ENCODE measurements around the gene PAK5. TPM values are rescaled to one million over a fixed set of nuclear protein-coding genes. Genes with fewer than 3 reads are reported as not detected.
A peak's percentile ranks its signal among the peaks of the same experiment; 100 is the strongest.

The PAK5 gene
- total RNA-seq, 2 donors from 2014 or later, result not detected

GRCh38 chr20:9632265-9632664 is 206.6 kb downstream of the PAK5 start:
- intact Hi-C loops (cut with DNase I), result no loop called here
- ATAC-seq (no peak), DNase-seq (no peak)

- DNase-seq (no peak), ATAC-seq (no peak)
- intact Hi-C loops (cut with DNase I), result no loop called here
Measured at GRCh38 chr20:9630554-9630953, 208.3 kb downstream of the PAK5 start.

- no peak for DNase-seq
- ATAC-seq, result no peak
- intact Hi-C loops (cut with DNase I), result loop anchor here in 1 of 2 donors (10.0 kb wide), 1 partner anchor 455 kb away; no protein-coding TSS in a partner anchor
Measured at GRCh38 chr20:9629831-9630230, 209.0 kb downstream of the PAK5 start.

- no peak for DNase-seq
- no peak for ATAC-seq
- intact Hi-C loops (cut with DNase I), result loop anchor here in 1 of 2 donors (10.0 kb wide), 1 partner anchor 456 kb away; no protein-coding TSS in a partner anchor
Measured at GRCh38 chr20:9628589-9628988, 210.3 kb downstream of the PAK5 start.

- intact Hi-C loops (cut with DNase I), result loop anchor here in 1 of 2 donors (10.0 kb wide), 1 partner anchor 457 kb away; no protein-coding TSS in a partner anchor
- ATAC-seq, result no peak
- no peak for DNase-seq
Measured at GRCh38 chr20:9628141-9628540, 210.7 kb downstream of the PAK5 start.

- intact Hi-C loops (cut with DNase I), result loop anchor here in 1 of 2 donors (10.0 kb wide), 1 partner anchor 458 kb away; no protein-coding TSS in a partner anchor
- ATAC-seq, result no peak
- DNase-seq, result no peak
Measured at GRCh38 chr20:9627219-9627618, 211.7 kb downstream of the PAK5 start.

GRCh38 chr20:9626357-9626756 is 212.5 kb downstream of the PAK5 start:
- no peak for ATAC-seq
- no peak for DNase-seq
- intact Hi-C loops (cut with DNase I), result loop anchor here in 1 of 2 donors (10.0 kb wide), 1 partner anchor 458 kb away; no protein-coding TSS in a partner anchor

- peak; percentile 58 to 61 for ATAC-seq
- intact Hi-C loops (cut with DNase I), result loop anchor here (1.0 to 10.0 kb wide), 3 partner anchors 295 to 1927 kb away; no protein-coding TSS in a partner anchor
- no peak for DNase-seq
Measured at GRCh38 chr20:9617940-9618339, 220.9 kb downstream of the PAK5 start.

- DNase-seq, result peak; percentile 68
- ATAC-seq, result peak; percentile 53 to 77
- intact Hi-C loops (cut with DNase I), result loop anchor here (1.0 to 10.0 kb wide), 3 partner anchors 296 to 1928 kb away; no protein-coding TSS in a partner anchor
Measured at GRCh38 chr20:9616833-9617461, 221.9 kb downstream of the PAK5 start.

GRCh38 chr20:9616455-9616805 is 222.4 kb downstream of the PAK5 start:
- intact Hi-C loops (cut with DNase I), result loop anchor here (10.0 kb wide), 2 partner anchors 298 to 1928 kb away; no protein-coding TSS in a partner anchor
- no peak for DNase-seq
- ATAC-seq, result no peak

- peak in 1 of 2 donors; percentile 19 for ATAC-seq
- DNase-seq, result no peak
- intact Hi-C loops (cut with DNase I), result loop anchor here (10.0 kb wide), 2 partner anchors 299 to 1929 kb away; no protein-coding TSS in a partner anchor
Measured at GRCh38 chr20:9615766-9616454, 223.0 kb downstream of the PAK5 start.

GRCh38 chr20:9615118-9615517 is 223.8 kb downstream of the PAK5 start:
- ATAC-seq, result no peak
- intact Hi-C loops (cut with DNase I), result loop anchor here (10.0 kb wide), 2 partner anchors 300 to 1930 kb away; no protein-coding TSS in a partner anchor
- DNase-seq, result no peak

GRCh38 chr20:9613871-9614270 is 225.0 kb downstream of the PAK5 start:
- intact Hi-C loops (cut with DNase I), result loop anchor here (5.0 to 10.0 kb wide), 3 partner anchors 202 to 1931 kb away; no protein-coding TSS in a partner anchor
- ATAC-seq, result no peak
- DNase-seq, result no peak

- intact Hi-C loops (cut with DNase I), result loop anchor here (5.0 to 10.0 kb wide), 3 partner anchors 200 to 1933 kb away; no protein-coding TSS in a partner anchor
- no peak for DNase-seq
- no peak for ATAC-seq
Measured at GRCh38 chr20:9611921-9612320, 227.0 kb downstream of the PAK5 start.

- ATAC-seq (no peak), DNase-seq (no peak)
- intact Hi-C loops (cut with DNase I), result loop anchor here (1.0 to 10.0 kb wide), 4 partner anchors 198 to 1934 kb away; no protein-coding TSS in a partner anchor
Measured at GRCh38 chr20:9610665-9611064, 228.2 kb downstream of the PAK5 start.

GRCh38 chr20:9609887-9610502 is 228.9 kb downstream of the PAK5 start:
- DNase-seq (no peak), ATAC-seq (no peak)
- intact Hi-C loops (cut with DNase I), result loop anchor here (1.0 to 10.0 kb wide), 5 partner anchors 145 to 1935 kb away; no protein-coding TSS in a partner anchor

- intact Hi-C loops (cut with DNase I), result loop anchor here in 1 of 2 donors (10.0 kb wide), 1 partner anchor 144 kb away; no protein-coding TSS in a partner anchor
- DNase-seq (no peak), ATAC-seq (no peak)
Measured at GRCh38 chr20:9608639-9609340, 230.1 kb downstream of the PAK5 start.

- intact Hi-C loops (cut with DNase I), result loop anchor here in 1 of 2 donors (10.0 kb wide), 1 partner anchor 138 kb away; no protein-coding TSS in a partner anchor
- ATAC-seq (no peak), DNase-seq (no peak)
Measured at GRCh38 chr20:9602847-9603183, 236.1 kb downstream of the PAK5 start.

- no peak for DNase-seq
- no peak for ATAC-seq
Measured at GRCh38 chr20:9600562-9600961, 238.3 kb downstream of the PAK5 start.

More at GRCh38 chr20:9600562-9600961, 238.3 kb downstream of the PAK5 start:
- intact Hi-C loops (cut with DNase I), result loop anchor here in 1 of 2 donors (10.0 kb wide), 1 partner anchor 136 kb away; no protein-coding TSS in a partner anchor

Measured in left cardiac atrium (tissue), 4 donors.